Measurements from ENCODE around the gene F10.

F10 gene

GRCh38 chr13:113090415-113090770, 32.2 kb upstream of the F10 start:
- ChIA-PET CTCF (no interaction called here), POLR2A (no interaction called here)
- TF ChIP-seq LEF1 (IDR thresholded peaks at IDR 0.05; ENCODE audit: borderline replicate concordance) (no peak), ELF4 (IDR thresholded peaks at IDR 0.05) (no peak), TARDBP (IDR thresholded peaks at IDR 0.05) (no peak), ZNF384 (IDR thresholded peaks at IDR 0.05) (no peak), L3MBTL2 (conservative IDR thresholded peaks at IDR 0.05) (no peak), HDGF (IDR thresholded peaks at IDR 0.05; ENCODE audit: borderline replicate concordance) (no peak), ARNT (IDR thresholded peaks at IDR 0.05) (no peak), PKNOX1 (IDR thresholded peaks at IDR 0.05) (no peak), NFRKB (IDR thresholded peaks at IDR 0.05) (no peak), FOXK2 (IDR thresholded peaks at IDR 0.05) (no peak), CTBP1 (IDR thresholded peaks at IDR 0.05; ENCODE audit: borderline replicate concordance) (no peak), BHLHE40 (IDR thresholded peaks at IDR 0.05; ENCODE audit: borderline replicate concordance) (no peak), FOXA1 (IDR thresholded peaks at IDR 0.05) (no peak), FOXM1 (IDR thresholded peaks at IDR 0.05; ENCODE audit: borderline replicate concordance) (no peak), SUZ12 (IDR thresholded peaks at IDR 0.05) (no peak), SP1 (IDR thresholded peaks at IDR 0.05) (no peak)
- no peak for DNase-seq (ENCODE audit: extremely low spot score)

DNA sequence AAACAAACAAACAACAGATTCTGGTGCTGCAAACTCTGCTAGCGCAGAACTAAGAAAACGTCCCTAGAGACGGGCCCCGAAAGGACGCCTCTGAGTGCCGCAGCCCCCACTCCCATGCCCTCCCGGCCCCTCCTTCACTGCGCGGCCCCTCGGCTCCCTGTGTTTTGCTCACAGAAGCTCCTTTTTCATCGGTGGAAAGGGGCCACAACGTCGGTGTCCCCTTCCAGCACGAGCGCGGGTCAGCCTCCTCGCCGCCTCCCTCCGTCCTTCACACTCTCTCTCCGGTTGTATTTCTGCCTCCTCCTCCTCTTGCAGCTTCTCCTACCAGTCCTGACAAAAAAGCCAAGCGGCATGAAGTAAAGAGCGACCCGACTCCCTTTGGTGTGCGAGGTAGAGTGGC, 31.8 kb upstream of the F10 start:
- TF ChIP-seq CTBP1 (IDR thresholded peaks at IDR 0.05; ENCODE audit: borderline replicate concordance) = no peak
- TF ChIP-seq SP1 (IDR thresholded peaks at IDR 0.05) = no peak
- no peak for TF ChIP-seq FOXA1 (IDR thresholded peaks at IDR 0.05)
- no peak for TF ChIP-seq PKNOX1 (IDR thresholded peaks at IDR 0.05)
- no peak for TF ChIP-seq ELF4 (IDR thresholded peaks at IDR 0.05)
- TF ChIP-seq ZNF384 (IDR thresholded peaks at IDR 0.05) = no peak
- TF ChIP-seq TARDBP (IDR thresholded peaks at IDR 0.05) = no peak
- TF ChIP-seq SUZ12 (IDR thresholded peaks at IDR 0.05) = no peak
- no peak for TF ChIP-seq LEF1 (IDR thresholded peaks at IDR 0.05; ENCODE audit: borderline replicate concordance)
- TF ChIP-seq HDGF (IDR thresholded peaks at IDR 0.05; ENCODE audit: borderline replicate concordance) = no peak
- TF ChIP-seq L3MBTL2 (conservative IDR thresholded peaks at IDR 0.05) = no peak
- TF ChIP-seq BHLHE40 (IDR thresholded peaks at IDR 0.05; ENCODE audit: borderline replicate concordance) = no peak
- TF ChIP-seq ARNT (IDR thresholded peaks at IDR 0.05) = no peak
- no peak for TF ChIP-seq NFRKB (IDR thresholded peaks at IDR 0.05)
- TF ChIP-seq FOXK2 (IDR thresholded peaks at IDR 0.05) = no peak
- CTCF ChIA-PET = no interaction called here

GRCh38 chr13:113091211-113091771, 31.3 kb upstream of the F10 start:
- POLR2A ChIA-PET = no interaction called here

More for the DNA sequence above, 31.8 kb upstream of the F10 start:
- POLR2A ChIA-PET = no interaction called here
- no peak for DNase-seq (ENCODE audit: extremely low spot score)

DNA sequence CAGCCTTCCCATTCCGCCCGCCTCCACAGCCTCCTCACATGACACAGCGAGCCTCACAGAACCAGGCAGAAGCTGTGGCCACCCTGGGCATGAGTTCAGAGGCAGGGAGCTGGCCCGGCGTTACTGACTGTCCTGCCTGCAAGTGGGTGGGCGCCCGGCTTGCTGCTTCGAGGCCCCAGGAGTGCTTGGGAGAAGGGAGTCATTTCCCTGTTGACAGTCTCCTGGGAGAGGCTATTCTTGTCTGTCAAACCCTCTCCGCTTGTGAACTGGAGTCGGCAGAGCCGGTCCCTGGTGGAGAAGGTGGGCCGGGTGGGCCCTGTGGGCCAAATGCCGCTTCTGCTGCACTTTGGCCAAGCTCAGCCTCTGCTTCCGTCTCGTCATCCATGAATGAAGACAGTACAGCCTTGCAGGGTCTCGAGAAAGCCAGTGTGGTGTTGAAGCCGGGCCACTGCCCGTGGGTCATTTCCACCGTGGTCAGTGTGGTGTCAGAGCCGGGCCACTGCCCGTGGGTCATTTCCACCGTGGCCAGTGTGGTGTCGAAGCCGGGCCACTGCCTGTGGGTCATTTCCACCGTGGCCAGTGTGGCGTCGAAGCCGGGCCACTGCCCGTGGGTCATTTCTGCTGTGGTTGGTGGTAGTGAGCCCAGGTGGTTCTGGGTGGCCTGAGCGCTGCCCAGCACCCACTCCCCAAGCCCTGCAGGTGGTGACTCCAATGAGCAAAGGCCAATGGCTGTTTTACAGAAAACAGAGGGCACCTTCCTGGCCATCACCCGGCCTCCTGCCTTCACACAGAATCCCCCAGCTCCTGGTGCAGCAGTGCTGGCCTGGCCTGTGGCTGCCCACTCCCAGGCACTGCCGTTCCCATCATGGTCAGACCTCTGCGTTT, 30.5 kb upstream of the F10 start:
- CTCF ChIA-PET = no interaction called here
- no peak for TF ChIP-seq ELF4 (IDR thresholded peaks at IDR 0.05)

More at GRCh38 chr13:113091211-113091771, 31.3 kb upstream of the F10 start:
- no peak for TF ChIP-seq HDGF (IDR thresholded peaks at IDR 0.05; ENCODE audit: borderline replicate concordance)
- no peak for TF ChIP-seq ELF4 (IDR thresholded peaks at IDR 0.05)
- no peak for TF ChIP-seq LEF1 (IDR thresholded peaks at IDR 0.05; ENCODE audit: borderline replicate concordance)
- no peak for TF ChIP-seq FOXK2 (IDR thresholded peaks at IDR 0.05)
- TF ChIP-seq PKNOX1 (IDR thresholded peaks at IDR 0.05) = no peak
- no peak for TF ChIP-seq NFRKB (IDR thresholded peaks at IDR 0.05)
- TF ChIP-seq SUZ12 (IDR thresholded peaks at IDR 0.05) = no peak
- TF ChIP-seq SP1 (IDR thresholded peaks at IDR 0.05) = no peak
- TF ChIP-seq L3MBTL2 (conservative IDR thresholded peaks at IDR 0.05) = no peak
- no peak for TF ChIP-seq ARNT (IDR thresholded peaks at IDR 0.05)
- TF ChIP-seq BHLHE40 (IDR thresholded peaks at IDR 0.05; ENCODE audit: borderline replicate concordance) = no peak
- no peak for TF ChIP-seq ZNF384 (IDR thresholded peaks at IDR 0.05)
- DNase-seq (ENCODE audit: extremely low spot score) = no peak
- CTCF ChIA-PET = no interaction called here

GRCh38 chr13:113092776-113093579, 29.6 kb upstream of the F10 start:
- no peak for DNase-seq (ENCODE audit: extremely low spot score)
- CTCF ChIA-PET = no interaction called here
- POLR2A ChIA-PET = no interaction called here
- TF ChIP-seq FOXK2 (IDR thresholded peaks at IDR 0.05) (no peak), ELF4 (IDR thresholded peaks at IDR 0.05) (no peak), LEF1 (IDR thresholded peaks at IDR 0.05; ENCODE audit: borderline replicate concordance) (no peak), HDGF (IDR thresholded peaks at IDR 0.05; ENCODE audit: borderline replicate concordance) (no peak), CTBP1 (IDR thresholded peaks at IDR 0.05; ENCODE audit: borderline replicate concordance) (no peak), SUZ12 (IDR thresholded peaks at IDR 0.05) (no peak), ZNF384 (IDR thresholded peaks at IDR 0.05) (no peak)

More for the DNA sequence above, 30.5 kb upstream of the F10 start:
- POLR2A ChIA-PET = no interaction called here
- no peak for DNase-seq (ENCODE audit: extremely low spot score)

Measured in HEK293T (cell line).